Vagina (tissue), 2 donors: ENCODE results near the gene GBX2. TPM values are rescaled to one million over a fixed set of nuclear protein-coding genes. Genes with fewer than 3 reads are reported as not detected.

Source experiments
- DNase-seq, 2 donors: peaks; one replicate each; pipeline ENCODE4 v3.0.0-alpha.2; 2017; ENCODE audit errors: extremely low spot score in 2 of 2
- H3K27ac ChIP-seq: fragments of 200-600 bp; sonication (generic); one replicate; pipeline ENCODE4 v1.5.1; 2019
- H3K27me3 ChIP-seq: fragments of 200-600 bp; sonication (generic); one replicate; pipeline ENCODE4 v1.5.1; 2019
- H3K36me3 ChIP-seq, 2 donors: fragments of 200-600 bp; sonication (generic); one replicate each; pipeline ENCODE4 v1.5.1; 2017 to 2019
- H3K4me1 ChIP-seq: fragments of 200-600 bp; sonication (generic); one replicate; pipeline ENCODE4 v1.5.1; 2019
- H3K4me3 ChIP-seq, 2 donors: fragments of 200-600 bp; sonication (generic); 1 replicate in 1 of 2; 2 replicates in 1 of 2; pipeline ENCODE4 v1.5.1; 2016 to 2019
- H3K9me3 ChIP-seq: fragments of 200-600 bp; sonication (generic); one replicate; pipeline ENCODE4 v1.5.1; 2019
- POLR2A ChIP-seq, 2 donors: fragments of 450-650 bp; IDR thresholded peaks; one replicate each; pipeline ENCODE4 v1.6.1; 2017; ENCODE audit warnings: antibody characterized with exemption in 2 of 2, mild to moderate bottlenecking in 2 of 2, moderate library complexity in 2 of 2
- POLR2AphosphoS5 ChIP-seq, 2 donors: sonication (generic); formaldehyde crosslinking; IDR thresholded peaks; one replicate each; pipeline ENCODE4 v1.9.0; 2017; ENCODE audit warnings: antibody characterized with exemption in 2 of 2, mild to moderate bottlenecking in 2 of 2, low read depth in 1 of 2; ENCODE audit not compliant: insufficient read depth in 1 of 2
- intact Hi-C: fragments of 100-400 bp; cut with DNase I; formaldehyde crosslinking; loops from one replicate; pipeline ENCODE4 v1.15.1; 2023
- total RNA-seq: library from RNA; depleted of rRNA; stranded (reverse); fragments of >200 nt; gene quantifications from one replicate; pipeline ENCODE4 v1.2.3, GENCODE V29; 2016
- TF ChIP-seq, protein P1 (sequence below), 3 experiments: fragments of 450-650 bp in 2 of 3; fragments of 200-600 bp in 1 of 3; sonication (generic) in 1 of 3; IDR thresholded peaks; one replicate each; pipeline ENCODE4 v1.5.1; 2017 to 2019; ENCODE audit warnings: antibody characterized with exemption in 3 of 3, mild to moderate bottlenecking in 2 of 3, moderate library complexity in 2 of 3

Gene GBX2
- total RNA-seq, 1 donor from 2014 or later: not detected

DNA sequence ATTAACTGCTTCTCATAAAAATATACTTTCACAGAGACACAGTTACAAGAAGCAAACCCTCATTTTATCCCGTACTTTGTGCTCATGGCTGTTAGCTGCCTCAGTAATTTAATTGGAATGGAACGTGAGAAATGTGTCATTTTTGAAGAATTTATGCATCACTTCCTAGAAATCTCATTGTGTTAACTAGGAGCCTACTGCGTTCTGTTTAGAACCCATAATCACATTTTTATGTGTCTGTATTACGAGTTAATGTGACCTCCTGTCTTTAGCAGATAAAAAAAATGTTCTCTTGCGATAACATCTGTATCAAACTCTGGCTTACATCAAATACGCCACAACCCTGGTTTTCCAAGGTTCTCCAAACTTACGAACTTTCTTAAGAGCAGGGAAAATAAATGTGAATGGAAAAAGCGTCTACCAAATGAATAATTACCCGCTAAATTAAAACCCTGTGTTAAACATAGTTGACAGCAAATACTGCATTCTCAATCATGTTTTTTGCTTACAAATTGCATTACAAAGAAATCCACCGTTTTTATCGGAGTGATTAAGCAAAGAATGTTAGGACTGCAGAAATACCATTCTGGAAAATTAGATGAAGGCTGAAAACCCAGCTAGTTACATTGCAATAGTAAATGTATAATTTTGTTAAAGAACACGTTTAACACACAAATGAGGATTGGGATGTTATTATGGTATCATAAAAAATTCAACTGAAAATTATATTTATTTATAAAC lies 12.1 kb upstream of the GBX2 start:
- no peaks in the 10 kb centered on the region for H3K36me3 ChIP-seq
- H3K27me3 ChIP-seq: peaks cover 31% of the 10 kb centered on the region
- intact Hi-C loops: no loop called here
- H3K9me3 ChIP-seq: no peaks in the 10 kb centered on the region
- DNase-seq: no peak
- TF ChIP-seq POLR2AphosphoS5 (IDR thresholded peaks at IDR 0.05; ENCODE audit: insufficient read depth in 1 of 2, low read depth in 1 of 2): no peak
- H3K4me1 ChIP-seq: peaks cover 22% of the 10 kb centered on the region
- no peak overlapping the region for H3K4me3 ChIP-seq
- no peak overlapping the region for H3K27ac ChIP-seq

DNA sequence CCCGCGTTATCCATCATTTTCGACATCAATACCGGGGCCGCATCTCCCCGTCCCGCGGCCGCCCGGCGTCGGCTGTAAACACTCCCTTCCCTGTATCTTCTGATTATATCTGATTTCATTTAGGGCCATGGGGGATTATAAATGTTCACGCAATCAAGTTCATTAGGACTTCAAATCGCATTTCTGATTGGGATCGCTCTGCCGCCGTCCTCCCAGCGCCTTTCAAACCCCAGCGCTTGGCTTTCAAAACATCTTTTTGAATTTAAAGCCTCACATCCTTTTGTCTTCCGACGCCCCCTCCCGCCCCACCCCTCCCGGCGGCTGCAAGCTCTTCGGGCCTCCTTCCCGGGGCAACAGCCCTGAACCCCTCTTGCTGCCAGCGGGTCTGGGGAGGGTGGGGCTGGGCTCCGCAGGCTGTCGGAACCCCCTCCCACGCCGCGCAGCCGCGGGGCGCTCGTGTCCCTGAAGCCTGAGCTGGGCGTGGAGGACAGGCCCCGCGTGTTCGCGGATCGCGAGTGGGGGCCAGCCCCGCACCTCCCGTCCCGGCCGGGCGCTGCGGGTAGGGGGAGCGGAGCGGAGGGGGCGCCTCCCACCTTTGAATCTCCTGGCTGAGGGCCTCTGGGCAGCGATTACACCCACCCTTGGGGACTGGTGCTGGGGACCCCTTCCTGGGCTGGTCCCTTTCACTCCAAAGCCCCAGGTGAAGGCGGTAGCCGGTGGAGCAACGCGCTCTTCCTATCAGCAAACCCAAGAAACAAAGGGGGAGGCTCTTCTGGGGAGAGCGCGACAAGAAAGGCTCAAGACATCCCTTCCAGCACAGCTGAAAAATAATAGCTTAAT lies 11.3 kb upstream of the GBX2 start:
- TF ChIP-seq, protein P1, sequence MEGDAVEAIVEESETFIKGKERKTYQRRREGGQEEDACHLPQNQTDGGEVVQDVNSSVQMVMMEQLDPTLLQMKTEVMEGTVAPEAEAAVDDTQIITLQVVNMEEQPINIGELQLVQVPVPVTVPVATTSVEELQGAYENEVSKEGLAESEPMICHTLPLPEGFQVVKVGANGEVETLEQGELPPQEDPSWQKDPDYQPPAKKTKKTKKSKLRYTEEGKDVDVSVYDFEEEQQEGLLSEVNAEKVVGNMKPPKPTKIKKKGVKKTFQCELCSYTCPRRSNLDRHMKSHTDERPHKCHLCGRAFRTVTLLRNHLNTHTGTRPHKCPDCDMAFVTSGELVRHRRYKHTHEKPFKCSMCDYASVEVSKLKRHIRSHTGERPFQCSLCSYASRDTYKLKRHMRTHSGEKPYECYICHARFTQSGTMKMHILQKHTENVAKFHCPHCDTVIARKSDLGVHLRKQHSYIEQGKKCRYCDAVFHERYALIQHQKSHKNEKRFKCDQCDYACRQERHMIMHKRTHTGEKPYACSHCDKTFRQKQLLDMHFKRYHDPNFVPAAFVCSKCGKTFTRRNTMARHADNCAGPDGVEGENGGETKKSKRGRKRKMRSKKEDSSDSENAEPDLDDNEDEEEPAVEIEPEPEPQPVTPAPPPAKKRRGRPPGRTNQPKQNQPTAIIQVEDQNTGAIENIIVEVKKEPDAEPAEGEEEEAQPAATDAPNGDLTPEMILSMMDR (IDR thresholded peaks at IDR 0.05): no peak
- TF ChIP-seq POLR2A (IDR thresholded peaks at IDR 0.05): no peak
- TF ChIP-seq POLR2AphosphoS5 (IDR thresholded peaks at IDR 0.05; ENCODE audit: insufficient read depth in 1 of 2, low read depth in 1 of 2): no peak
- Histone ChIP-seq H3K27ac (no peak overlapping the region), H3K4me1 (peaks cover 22% of the 10 kb centered on the region), H3K36me3 (no peaks in the 10 kb centered on the region), H3K4me3 (no peak overlapping the region), H3K9me3 (no peaks in the 10 kb centered on the region), H3K27me3 (peaks cover 31% of the 10 kb centered on the region)
- DNase-seq: no peak
- intact Hi-C loops: loop anchor here (5.0 kb wide), 1 partner anchor 402 kb away; no protein-coding TSS in a partner anchor

- H3K36me3 ChIP-seq: no peaks in the 10 kb centered on the region
- TF ChIP-seq POLR2AphosphoS5 (IDR thresholded peaks at IDR 0.05; ENCODE audit: insufficient read depth in 1 of 2, low read depth in 1 of 2): no peak
- TF ChIP-seq, protein P1 (IDR thresholded peaks at IDR 0.05): no peak
- TF ChIP-seq POLR2A (IDR thresholded peaks at IDR 0.05): no peak
- H3K27me3 ChIP-seq: peaks cover 31% of the 10 kb centered on the region
- no peak for DNase-seq
- no peaks in the 10 kb centered on the region for H3K9me3 ChIP-seq
- H3K27ac ChIP-seq: no peak overlapping the region
- intact Hi-C loops: loop anchor here (5.0 kb wide), 1 partner anchor 402 kb away; no protein-coding TSS in a partner anchor
- H3K4me1 ChIP-seq: peaks cover 22% of the 10 kb centered on the region
- no peak overlapping the region for H3K4me3 ChIP-seq
Measured at GRCh38 chr2:236178890-236179235, 10.7 kb upstream of the GBX2 start.

GRCh38 chr2:236177967-236178889 lies 10.0 kb upstream of the GBX2 start:
- Histone ChIP-seq H3K9me3 (no peaks in the 10 kb centered on the region), H3K27me3 (peaks cover 36% of the 10 kb centered on the region), H3K36me3 (no peaks in the 10 kb centered on the region), H3K27ac (no peak overlapping the region), H3K4me3 (no peak overlapping the region), H3K4me1 (peaks cover 22% of the 10 kb centered on the region)
- TF ChIP-seq POLR2A (IDR thresholded peaks at IDR 0.05) (no peak), POLR2AphosphoS5 (IDR thresholded peaks at IDR 0.05; ENCODE audit: insufficient read depth in 1 of 2, low read depth in 1 of 2) (no peak)
- TF ChIP-seq, protein P1 (IDR thresholded peaks at IDR 0.05): peak in 2 of 3 experiments; percentile 29 to 49
- no peak for DNase-seq
- intact Hi-C loops: loop anchor here (5.0 kb wide), 1 partner anchor 401 kb away; no protein-coding TSS in a partner anchor

DNA sequence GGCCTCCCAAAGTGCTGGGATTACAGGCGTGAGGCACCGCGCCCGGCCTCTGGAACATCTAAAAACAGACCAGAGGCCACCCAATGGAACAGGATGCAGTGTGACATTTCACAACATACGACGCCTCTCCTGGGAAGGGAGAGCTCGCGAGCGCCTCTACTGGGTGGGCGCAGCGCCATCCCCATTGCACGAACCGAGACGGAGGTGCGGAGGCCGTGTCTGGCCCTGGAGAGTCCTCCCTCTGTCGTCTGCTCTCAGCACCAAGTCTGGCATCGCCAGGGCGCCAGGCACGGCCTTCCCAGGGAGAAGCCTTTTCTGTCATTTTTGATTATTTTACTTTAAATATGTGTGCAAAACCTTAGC lies 9.4 kb upstream of the GBX2 start:
- peaks cover 28% of the 10 kb centered on the region for H3K4me1 ChIP-seq
- no peak overlapping the region for H3K4me3 ChIP-seq
- H3K36me3 ChIP-seq: no peaks in the 10 kb centered on the region
- DNase-seq: no peak
- TF ChIP-seq, protein P1 (IDR thresholded peaks at IDR 0.05): no peak
- TF ChIP-seq POLR2AphosphoS5 (IDR thresholded peaks at IDR 0.05; ENCODE audit: insufficient read depth in 1 of 2, low read depth in 1 of 2) (no peak), POLR2A (IDR thresholded peaks at IDR 0.05) (no peak)
- H3K27me3 ChIP-seq: peaks cover 42% of the 10 kb centered on the region
- H3K9me3 ChIP-seq: no peaks in the 10 kb centered on the region
- no peak overlapping the region for H3K27ac ChIP-seq
- intact Hi-C loops: loop anchor here (5.0 kb wide), 1 partner anchor 400 kb away; no protein-coding TSS in a partner anchor
